Right cardiac atrium (tissue), 5 donors: Measurements from ENCODE around the gene LRIT3. TPM values are rescaled to one million over a fixed set of nuclear protein-coding genes. Genes with fewer than 3 reads are reported as not detected.

Experiments
- ATAC-seq, 2 donors: fragments of 200-7000 bp; cut with Tn5 transposase; one replicate each; pipeline versions ENCODE4 v1.8.0 to v1.9.1; 2020; ENCODE audit warnings: moderate library complexity in 2 of 2, mild to moderate bottlenecking in 1 of 2
- DNase-seq, 3 donors: peaks; one replicate each; pipeline ENCODE4 v3.0.0-alpha.2; 2020
- H3K27ac ChIP-seq: one replicate; pipeline ENCODE4 v1.5.1; 2013; ENCODE audit warnings: mild to moderate bottlenecking, low read length, control low read depth, moderate library complexity
- H3K27me3 ChIP-seq: one replicate; pipeline ENCODE4 v1.6.1; 2013; ENCODE audit not compliant: control insufficient read depth, insufficient read depth
- H3K4me1 ChIP-seq: one replicate; pipeline ENCODE4 v1.6.1; 2013; ENCODE audit warnings: low read length; ENCODE audit not compliant: control insufficient read depth, insufficient read depth
- H3K4me3 ChIP-seq: one replicate; pipeline ENCODE4 v1.5.1; 2013; ENCODE audit warnings: low read length, control low read depth
- H3K9me3 ChIP-seq: one replicate; pipeline ENCODE4 v1.6.1; 2013; ENCODE audit warnings: low read length; ENCODE audit not compliant: control insufficient read depth
- WGBS: extraction: QIAGEN DNeasy Blood & Tissue Kit; methylation state at CpG from one replicate; pipeline ENCODE4 v1.1.7; 2013; 5-methylcytosine and 5-hydroxymethylcytosine counted together
- intact Hi-C, 4 donors: fragments of 100-400 bp; cut with DNase I; formaldehyde crosslinking; loops; one replicate each; pipeline versions ENCODE4 v1.11.0 to v1.14.0; 2022 to 2023
- long read RNA-seq, 4 donors: library from polyadenylated mRNA; unstranded; transcript quantifications; one replicate each; pipeline ENCODE4 v2.0.0, GENCODE V29; 2020 to 2021
- polyA plus RNA-seq: library from polyadenylated mRNA; stranded (reverse); fragments of 200-250 nt; gene quantifications from one replicate; pipeline ENCODE4 v1.2.3, GENCODE V29; 2013
- total RNA-seq, 4 donors: library from RNA; stranded (reverse); fragmentation: NEBNext Ultra II Directional; extraction: Animal tissue kit (Norgen Biotek cat#: 25700); gene quantifications; one replicate each; pipeline ENCODE4 v1.2.1, GENCODE V29; 2021
- donor health status: healthy with polysubstance abuse.
- donor health status: DM: no; HTN: yes; CAD: no.
- donor health status: DM: no; HTN: no; CAD: no.
- donor health status: DM: no; HTN: yes; CAD: no; lungs with severe emphysema.
- donor health status: DM: yes; HTN: yes; CAD: no.

The LRIT3 gene
- total RNA-seq (under 1 TPM; 0.06 to 0.14 (median 0.10) TPM), polyA plus RNA-seq (0.07 TPM)
- long read RNA-seq, donor 1, result 0 reads
- long read RNA-seq, donor 2, result 0 reads
- long read RNA-seq, donor 3, result 0 reads
- long read RNA-seq, donor 4, result 0 reads

GRCh38 chr4:109847896-109848442, at the start of gene LRIT3:
Gene LRIT3 (plus strand): TSS chr4:109848107. CDS start chr4:109848202, 95 bp downstream.
- Histone ChIP-seq H3K27ac (no peak within 1 kb of the TSS), H3K4me3 (no peak within 1 kb of the TSS), H3K4me1 (no peaks in the 10 kb centered on the region), H3K9me3 (no peaks in the 10 kb centered on the region), H3K27me3 (no peaks in the 10 kb centered on the region)
- DNase-seq, result no peak
- 84% methylated on average over 5 of the region's 5 CpGs for WGBS
- ATAC-seq, result no peak
- intact Hi-C loops, result no loop called here

GRCh38 chr4:109798866-109799265, 49.0 kb upstream of the LRIT3 start:
- intact Hi-C loops, result no loop called here
- H3K27me3 ChIP-seq, result no peaks in the 10 kb centered on the region
- H3K27ac ChIP-seq, result no peak overlapping the region
- no peaks in the 10 kb centered on the region for H3K9me3 ChIP-seq
- H3K4me1 ChIP-seq, result no peaks in the 10 kb centered on the region
- no peak overlapping the region for H3K4me3 ChIP-seq
- DNase-seq, result no peak
- ATAC-seq, result no peak

GRCh38 chr4:109801099-109801789, 46.7 kb upstream of the LRIT3 start:
- DNase-seq, result no peak
- H3K9me3 ChIP-seq, result no peaks in the 10 kb centered on the region
- no peaks in the 10 kb centered on the region for H3K27me3 ChIP-seq
- no peak overlapping the region for H3K27ac ChIP-seq
- intact Hi-C loops, result no loop called here
- ATAC-seq, result no peak
- peak overlapping the region; percentile 76 for H3K4me3 ChIP-seq
- H3K4me1 ChIP-seq, result no peaks in the 10 kb centered on the region
- 43% methylated on average over 4 of the region's 4 CpGs for WGBS

GRCh38 chr4:109801895-109802319, 46.0 kb upstream of the LRIT3 start, which contains the start of gene CFI:
Gene CFI (minus strand): TSS chr4:109801999. CDS start chr4:109801971, 28 bp downstream.
- Histone ChIP-seq H3K9me3 (no peaks in the 10 kb centered on the region), H3K4me3 (peak within 1 kb of the TSS; percentile 76), H3K27ac (no peak within 1 kb of the TSS), H3K27me3 (no peaks in the 10 kb centered on the region), H3K4me1 (no peaks in the 10 kb centered on the region)
- 34% methylated on average over 2 of the region's 2 CpGs for WGBS
- intact Hi-C loops, result no loop called here
- ATAC-seq, result peak; percentile 80 to 89
- no peak for DNase-seq

- no peaks in the 10 kb centered on the region for H3K4me1 ChIP-seq
- no peaks in the 10 kb centered on the region for H3K9me3 ChIP-seq
- H3K4me3 ChIP-seq, result no peak overlapping the region
- intact Hi-C loops, result no loop called here
- no peaks in the 10 kb centered on the region for H3K27me3 ChIP-seq
- ATAC-seq (peak; percentile 43 to 44), DNase-seq (no peak)
- 20% methylated on average over 4 of the region's 4 CpGs for WGBS
- no peak overlapping the region for H3K27ac ChIP-seq
Measured at GRCh38 chr4:109803924-109804571, 43.9 kb upstream of the LRIT3 start.

GRCh38 chr4:109809655-109810054, 38.3 kb upstream of the LRIT3 start:
- Histone ChIP-seq H3K27ac (no peak overlapping the region), H3K4me3 (no peak overlapping the region), H3K9me3 (no peaks in the 10 kb centered on the region), H3K4me1 (no peaks in the 10 kb centered on the region), H3K27me3 (no peaks in the 10 kb centered on the region)
- intact Hi-C loops, result loop anchor here in 3 of 4 donors (10.0 kb wide), 2 partner anchors 105 to 385 kb away; partner anchors contain the start of gene CASP6 (in 3 of the 3)
- 93% methylated on average over 2 of the region's 2 CpGs for WGBS
- ATAC-seq (no peak), DNase-seq (no peak)

- Histone ChIP-seq H3K27me3 (no peaks in the 10 kb centered on the region), H3K4me3 (no peak overlapping the region), H3K9me3 (no peaks in the 10 kb centered on the region), H3K27ac (no peak overlapping the region), H3K4me1 (no peaks in the 10 kb centered on the region)
- DNase-seq (no peak), ATAC-seq (no peak)
- WGBS, result 67% methylated on average over 11 of the region's 11 CpGs
- intact Hi-C loops, result loop anchor here in 3 of 4 donors (10.0 kb wide), 2 partner anchors 106 to 386 kb away; partner anchors contain the start of gene CASP6 (in 3 of the 3)
Measured at GRCh38 chr4:109810552-109811387, 37.1 kb upstream of the LRIT3 start.

DNA sequence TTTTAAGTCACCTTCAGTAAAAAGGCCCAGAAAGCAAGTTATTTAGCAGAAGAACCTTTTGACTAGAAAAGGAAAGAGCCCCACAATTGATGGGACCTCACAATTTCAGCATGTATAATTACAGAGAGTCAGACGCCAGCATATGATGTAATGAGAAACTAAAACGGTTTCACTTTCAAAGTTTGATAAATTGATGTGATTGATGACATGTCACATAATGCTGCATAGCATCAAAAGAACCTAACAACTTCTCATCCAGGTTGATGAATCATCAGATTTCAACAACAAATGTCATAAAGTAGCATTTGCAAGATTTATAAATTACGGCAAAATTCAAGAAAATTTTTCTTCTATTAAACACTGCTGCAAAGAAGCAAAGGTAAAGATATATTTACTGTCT, 36.2 kb upstream of the LRIT3 start:
- no peak for DNase-seq
- H3K4me1 ChIP-seq, result no peaks in the 10 kb centered on the region
- WGBS, result 52% methylated on average over 3 of the region's 3 CpGs
- H3K4me3 ChIP-seq, result no peak overlapping the region
- H3K9me3 ChIP-seq, result no peaks in the 10 kb centered on the region
- no peaks in the 10 kb centered on the region for H3K27me3 ChIP-seq
- no peak overlapping the region for H3K27ac ChIP-seq
- intact Hi-C loops, result loop anchor here in 3 of 4 donors (10.0 kb wide), 2 partner anchors 107 to 387 kb away; partner anchors contain the start of gene CASP6 (in 3 of the 3)
- no peak for ATAC-seq

GRCh38 chr4:109815151-109816081, 32.5 kb upstream of the LRIT3 start, which contains the start of gene GAR1:
Gene GAR1 (plus strand): TSS chr4:109815762. CDS start chr4:109816165, 403 bp downstream.
- DNase-seq, result peak; percentile 92 to 96 (median 93)
- peak within 1 kb of the TSS; percentile 45 for H3K27ac ChIP-seq
- no peaks in the 10 kb centered on the region for H3K9me3 ChIP-seq
- no peaks in the 10 kb centered on the region for H3K27me3 ChIP-seq
- no peaks in the 10 kb centered on the region for H3K4me1 ChIP-seq
- peak within 1 kb of the TSS; percentile 83 for H3K4me3 ChIP-seq
- intact Hi-C loops, result loop anchor here in 3 of 4 donors (5.0 to 10.0 kb wide), 3 partner anchors 111 to 391 kb away; partner anchors contain the start of genes CASP6 (in 3 of the 3) and SEC24B (in 2 of the 3)
- peak; percentile 99 for ATAC-seq
- WGBS, result under 1% methylated on average over 53 of the region's 53 CpGs
